DND-41 (cell line): ENCODE results near the gene KRT36.

Experiments
- ATAC-seq: fragments of 200-7000 bp; cut with Tn5 transposase; 3 replicates; pipeline ENCODE4 v1.9.1; 2021; ENCODE audit warnings: low read depth; ENCODE audit not compliant: insufficient read depth
- DNase-seq: peaks from one replicate; pipeline ENCODE4 v3.0.0-alpha.2; 2020
- H2AFZ ChIP-seq: 2 replicates; pipeline ENCODE4 v1.6.0; 2012; ENCODE audit warnings: low read depth, low read length
- H3K27ac ChIP-seq: 2 replicates; pipeline ENCODE4 v1.5.1; 2012; ENCODE audit warnings: low read length, inconsistent platforms
- H3K27me3 ChIP-seq: fragments of 200-600 bp; sonication (generic); 2 replicates; pipeline ENCODE4 v1.6.0; 2012; ENCODE audit warnings: low read length, mild to moderate bottlenecking, inconsistent platforms; ENCODE audit not compliant: insufficient read depth, poor library complexity
- H3K36me3 ChIP-seq: 2 replicates; pipeline ENCODE4 v1.5.1; 2012; ENCODE audit warnings: low read length, inconsistent platforms; ENCODE audit not compliant: insufficient read depth
- H3K4me1 ChIP-seq: 2 replicates; pipeline ENCODE4 v1.5.1; 2012; ENCODE audit warnings: mild to moderate bottlenecking, low read length; ENCODE audit not compliant: insufficient read depth
- H3K4me2 ChIP-seq: 2 replicates; pipeline ENCODE4 v1.6.0; 2012; ENCODE audit warnings: mild to moderate bottlenecking, moderate library complexity, low read length, inconsistent platforms; ENCODE audit not compliant: insufficient read depth
- H3K4me3 ChIP-seq, 2 experiments: fragments of 200-600 bp in 1 of 2; shearing (Covaris generic) in 1 of 2; 2 replicates each; pipeline ENCODE4 v1.5.1; 2012 to 2016; ENCODE audit warnings: inconsistent platforms in 2 of 2, low read length in 2 of 2, mild to moderate bottlenecking in 2 of 2, low read depth in 1 of 2, moderate library complexity in 1 of 2
- H3K79me2 ChIP-seq: 2 replicates; pipeline ENCODE4 v1.6.0; 2012; ENCODE audit warnings: low read length, inconsistent platforms; ENCODE audit not compliant: insufficient read depth
- H3K9ac ChIP-seq: 2 replicates; pipeline ENCODE4 v1.6.0; 2012; ENCODE audit warnings: low read depth, mild to moderate bottlenecking, inconsistent platforms, low read length, moderate library complexity
- H3K9me3 ChIP-seq: 2 replicates; pipeline ENCODE4 v1.5.1; 2012; ENCODE audit warnings: low read length, moderate library complexity, mild to moderate bottlenecking, inconsistent platforms; ENCODE audit not compliant: insufficient read depth, severe bottlenecking
- H4K20me1 ChIP-seq: 2 replicates; pipeline ENCODE4 v1.6.0; 2012; ENCODE audit warnings: low read length; ENCODE audit not compliant: insufficient read depth
- CTCF ChIP-seq: IDR thresholded peaks from 2 replicates; pipeline ENCODE4 v1.5.1; 2012; ENCODE audit warnings: borderline replicate concordance, low read length, moderate library complexity, mild to moderate bottlenecking; ENCODE audit not compliant: poor library complexity, severe bottlenecking; ENCODE audit errors: extremely low read depth
- EZH2 ChIP-seq: IDR thresholded peaks from 3 replicates; pipeline ENCODE4 v1.6.1; 2012; ENCODE audit warnings: borderline replicate concordance, low read depth, mild to moderate bottlenecking, moderate library complexity, low read length, inconsistent platforms; ENCODE audit not compliant: severe bottlenecking

KRT36 gene

GRCh38 chr17:41494524-41494923 is 4.8 kb upstream of the KRT36 start:
- no peak overlapping the region for H3K27ac ChIP-seq
- H3K9ac ChIP-seq = no peak overlapping the region

GRCh38 chr17:41492771-41493170 is 3.1 kb upstream of the KRT36 start:
- no peak overlapping the region for H3K4me3 ChIP-seq
- TF ChIP-seq CTCF (no peak), EZH2 (no peak)
- no peaks in the 10 kb centered on the region for H4K20me1 ChIP-seq
- peaks cover 16% of the 10 kb centered on the region for H3K27me3 ChIP-seq
- H3K4me2 ChIP-seq = no peak overlapping the region
- H3K79me2 ChIP-seq = no peaks in the 10 kb centered on the region
- no peak overlapping the region for H3K27ac ChIP-seq
- no peaks in the 10 kb centered on the region for H3K36me3 ChIP-seq
- H3K4me1 ChIP-seq = peaks cover 4% of the 10 kb centered on the region
- no peak overlapping the region for H2AFZ ChIP-seq
- H3K9me3 ChIP-seq = no peaks in the 10 kb centered on the region
- ATAC-seq = no peak
- no peak overlapping the region for H3K9ac ChIP-seq
- no peak for DNase-seq

More at GRCh38 chr17:41494524-41494923, 4.8 kb upstream of the KRT36 start:
- no peaks in the 10 kb centered on the region for H3K79me2 ChIP-seq
- H4K20me1 ChIP-seq = no peaks in the 10 kb centered on the region
- no peaks in the 10 kb centered on the region for H3K9me3 ChIP-seq
- no peak for ATAC-seq
- H3K4me3 ChIP-seq = no peak overlapping the region
- no peak overlapping the region for H3K4me2 ChIP-seq
- no peak for TF ChIP-seq CTCF
- TF ChIP-seq EZH2 = no peak
- peaks cover 19% of the 10 kb centered on the region for H3K27me3 ChIP-seq
- no peak overlapping the region for H2AFZ ChIP-seq
- DNase-seq = no peak
- no peaks in the 10 kb centered on the region for H3K36me3 ChIP-seq
- H3K4me1 ChIP-seq = peaks cover 4% of the 10 kb centered on the region

GRCh38 chr17:41492351-41492750 is 2.6 kb upstream of the KRT36 start:
- peaks cover 16% of the 10 kb centered on the region for H3K27me3 ChIP-seq
- H3K4me3 ChIP-seq = no peak overlapping the region
- H3K9ac ChIP-seq = no peak overlapping the region
- H3K9me3 ChIP-seq = no peaks in the 10 kb centered on the region
- H3K27ac ChIP-seq = no peak overlapping the region
- no peak overlapping the region for H2AFZ ChIP-seq
- no peak overlapping the region for H3K4me2 ChIP-seq
- H4K20me1 ChIP-seq = no peaks in the 10 kb centered on the region
- H3K36me3 ChIP-seq = no peaks in the 10 kb centered on the region
- H3K79me2 ChIP-seq = no peaks in the 10 kb centered on the region
- TF ChIP-seq EZH2 (no peak), CTCF (no peak)
- peaks cover 4% of the 10 kb centered on the region for H3K4me1 ChIP-seq
- ATAC-seq (no peak), DNase-seq (no peak)

- Histone ChIP-seq H3K79me2 (no peaks in the 10 kb centered on the region), H4K20me1 (no peaks in the 10 kb centered on the region), H3K4me2 (no peak overlapping the region), H3K27me3 (peaks cover 16% of the 10 kb centered on the region), H3K9ac (no peak overlapping the region), H3K27ac (no peak overlapping the region), H3K4me3 (no peak overlapping the region), H3K9me3 (no peaks in the 10 kb centered on the region), H3K36me3 (no peaks in the 10 kb centered on the region), H2AFZ (no peak overlapping the region), H3K4me1 (no peaks in the 10 kb centered on the region)
- DNase-seq (no peak), ATAC-seq (no peak)
- TF ChIP-seq CTCF (no peak), EZH2 (no peak)
Measured at GRCh38 chr17:41491476-41491875, 1.8 kb upstream of the KRT36 start.
